ENCODE results near the gene TMC8.

- TF ChIP-seq POLR2AphosphoS5 (IDR thresholded peaks at IDR 0.05; ENCODE audit: low read depth): no peak
- no peak for TF ChIP-seq CTCF (conservative IDR thresholded peaks at IDR 0.05; ENCODE audit: low read depth in 2 of 2)
- no peak for TF ChIP-seq EZH2 (IDR thresholded peaks at IDR 0.05; ENCODE audit: low read depth, unreplicated experiment)
These were observed 5.4 kb downstream of the TMC8 start for GRCh38 chr17:78135858-78136500.

Measured in GM23338 (cell line).